ENCODE results near the gene HOXD1. TPM values are rescaled to one million over a fixed set of nuclear protein-coding genes. Genes with fewer than 3 reads are reported as not detected.

HOXD1 gene
- total RNA-seq, 1 donor = under 0.01 TPM

GRCh38 chr2:176158855-176159662 lies 29.4 kb upstream of the HOXD1 start:
- DNase-seq (ENCODE audit: low read depth) = no peak
- no peak overlapping the region for H3K4me3 ChIP-seq (ENCODE audit: low read depth, low read length)
- TF ChIP-seq, protein P1, sequence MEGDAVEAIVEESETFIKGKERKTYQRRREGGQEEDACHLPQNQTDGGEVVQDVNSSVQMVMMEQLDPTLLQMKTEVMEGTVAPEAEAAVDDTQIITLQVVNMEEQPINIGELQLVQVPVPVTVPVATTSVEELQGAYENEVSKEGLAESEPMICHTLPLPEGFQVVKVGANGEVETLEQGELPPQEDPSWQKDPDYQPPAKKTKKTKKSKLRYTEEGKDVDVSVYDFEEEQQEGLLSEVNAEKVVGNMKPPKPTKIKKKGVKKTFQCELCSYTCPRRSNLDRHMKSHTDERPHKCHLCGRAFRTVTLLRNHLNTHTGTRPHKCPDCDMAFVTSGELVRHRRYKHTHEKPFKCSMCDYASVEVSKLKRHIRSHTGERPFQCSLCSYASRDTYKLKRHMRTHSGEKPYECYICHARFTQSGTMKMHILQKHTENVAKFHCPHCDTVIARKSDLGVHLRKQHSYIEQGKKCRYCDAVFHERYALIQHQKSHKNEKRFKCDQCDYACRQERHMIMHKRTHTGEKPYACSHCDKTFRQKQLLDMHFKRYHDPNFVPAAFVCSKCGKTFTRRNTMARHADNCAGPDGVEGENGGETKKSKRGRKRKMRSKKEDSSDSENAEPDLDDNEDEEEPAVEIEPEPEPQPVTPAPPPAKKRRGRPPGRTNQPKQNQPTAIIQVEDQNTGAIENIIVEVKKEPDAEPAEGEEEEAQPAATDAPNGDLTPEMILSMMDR (IDR thresholded peaks at IDR 0.05; ENCODE audit: insufficient read depth, low read depth, low read length) = no peak

DNA sequence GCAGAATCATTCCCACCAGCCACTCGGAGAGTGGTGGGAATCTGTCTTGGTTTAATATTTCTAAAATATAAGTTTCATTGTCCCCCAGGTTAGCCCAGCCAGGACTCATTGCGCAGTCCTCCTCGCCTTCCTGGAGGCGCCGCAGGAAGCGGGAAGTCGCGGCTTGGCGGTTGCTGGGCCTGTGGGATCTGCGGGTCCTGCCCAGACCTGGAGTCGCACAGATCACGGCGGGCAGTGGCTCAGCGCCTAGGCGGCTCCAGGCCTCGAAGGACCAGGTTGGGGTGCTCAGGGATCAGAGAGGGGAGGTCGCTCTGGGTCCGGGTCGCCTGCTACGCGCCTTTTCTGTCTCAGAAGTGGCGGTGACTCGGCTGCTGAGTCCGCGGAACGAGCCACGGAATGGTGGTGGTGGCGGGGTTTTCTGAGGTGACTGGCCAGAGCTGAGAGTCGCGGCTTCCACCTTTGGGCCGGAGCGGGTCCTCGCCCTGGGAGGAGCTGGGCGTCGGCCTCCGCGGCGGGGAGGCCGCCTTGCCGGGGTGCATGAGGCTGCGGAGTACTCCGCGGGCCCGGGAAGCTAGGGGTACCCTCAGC lies 28.7 kb upstream of the HOXD1 start:
- no peak for DNase-seq (ENCODE audit: low read depth)
- TF ChIP-seq, protein P1 (IDR thresholded peaks at IDR 0.05; ENCODE audit: insufficient read depth, low read depth, low read length) = no peak
- H3K4me3 ChIP-seq (ENCODE audit: low read depth, low read length) = no peak overlapping the region

GRCh38 chr2:176160251-176160985 lies 28.1 kb upstream of the HOXD1 start:
- H3K4me3 ChIP-seq (ENCODE audit: low read depth, low read length) = no peak overlapping the region
- no peak for DNase-seq (ENCODE audit: low read depth)
- TF ChIP-seq, protein P1 (IDR thresholded peaks at IDR 0.05; ENCODE audit: insufficient read depth, low read depth, low read length) = no peak

- DNase-seq (ENCODE audit: low read depth) = no peak
- TF ChIP-seq, protein P1 (IDR thresholded peaks at IDR 0.05; ENCODE audit: insufficient read depth, low read depth, low read length) = no peak
- no peak overlapping the region for H3K4me3 ChIP-seq (ENCODE audit: low read depth, low read length)
These were observed 27.3 kb upstream of the HOXD1 start for GRCh38 chr2:176160986-176161824.

DNA sequence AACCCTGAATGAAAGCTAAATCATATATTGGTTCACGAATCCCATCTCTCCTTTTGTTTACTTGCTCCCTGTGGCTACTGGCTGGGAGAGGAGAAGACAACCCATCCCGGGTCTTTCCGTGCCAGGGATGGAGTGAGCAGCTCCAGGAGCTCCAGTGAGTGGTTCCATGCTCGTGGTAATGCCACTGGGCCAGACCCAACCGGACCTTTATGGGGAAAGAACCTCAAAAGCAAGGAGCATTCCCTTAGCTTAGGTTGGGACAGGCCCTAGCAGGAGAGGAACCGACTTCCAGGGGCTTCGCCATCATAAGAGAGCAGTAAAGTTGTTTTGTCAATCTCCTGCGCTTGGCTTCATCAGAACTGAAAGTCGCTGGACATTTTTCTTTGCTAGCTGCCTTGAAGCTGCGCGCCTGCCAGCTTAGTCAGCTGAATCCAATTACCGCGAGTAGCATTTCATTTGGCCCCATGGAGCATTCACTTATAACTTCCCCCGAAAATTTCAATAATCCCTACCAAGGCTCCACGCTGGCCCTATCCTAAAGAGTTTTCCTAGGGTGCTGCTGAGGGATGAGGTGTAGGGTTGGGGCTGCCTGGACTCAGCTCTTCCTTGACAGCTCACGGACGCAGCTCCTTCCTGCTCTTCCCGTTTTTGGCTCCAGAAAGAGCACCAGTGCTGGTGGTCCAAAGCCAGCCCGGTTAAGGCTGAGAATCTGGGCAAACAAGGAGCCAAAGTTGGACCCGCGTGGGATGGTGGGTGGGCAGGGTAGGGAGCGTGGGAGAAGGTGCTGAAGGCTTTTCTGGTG lies 26.4 kb upstream of the HOXD1 start:
- H3K4me3 ChIP-seq (ENCODE audit: low read depth, low read length) = no peak overlapping the region
- TF ChIP-seq, protein P1 (IDR thresholded peaks at IDR 0.05; ENCODE audit: insufficient read depth, low read depth, low read length) = no peak
- peak; percentile 47 for DNase-seq (ENCODE audit: low read depth)
